ENCODE results near the gene NCBP3.

- TF ChIP-seq FOXM1 (IDR thresholded peaks at IDR 0.05; ENCODE audit: borderline replicate concordance) (peak; percentile 58), SP1 (IDR thresholded peaks at IDR 0.05) (no peak), FOXK2 (IDR thresholded peaks at IDR 0.05) (no peak), SUZ12 (IDR thresholded peaks at IDR 0.05) (no peak), CTBP1 (IDR thresholded peaks at IDR 0.05; ENCODE audit: borderline replicate concordance) (no peak)
Observed at GRCh38 chr17:3893003-3893719, 47.1 kb upstream of the NCBP3 start, which contains the start of gene CAMKK1.
